Bronchus fibroblast of lung (primary cell): ENCODE data around the gene KCNJ13. TPM values are rescaled to one million over a fixed set of nuclear protein-coding genes. Genes with fewer than 3 reads are reported as not detected.

Experiments used
- total RNA-seq: library from RNA; depleted of rRNA; stranded (reverse); fragments of >200 nt; gene quantifications from 2 replicates; pipeline ENCODE4 v1.2.3, GENCODE V29; 2015

KCNJ13 gene
- total RNA-seq: not detected in 2 replicates

GRCh38 chr2:232776435-232776834 is at the start of gene KCNJ13:
Gene KCNJ13 (minus strand): TSS chr2:232776565. CDS start chr2:232771362, 5,203 bp downstream.

Other genes with a start within 250 kb of the KCNJ13 start
- not detected in 2 replicates for gene CHRNG, start 236.9 kb downstream of the KCNJ13 start, total RNA-seq
- 2.1 and 3.2 TPM in 2 replicates for gene TIGD1, start 226.0 kb downstream of the KCNJ13 start, total RNA-seq
- gene EIF4E2, start 225.9 kb downstream of the KCNJ13 start, total RNA-seq: 84.4 and 85.9 TPM in 2 replicates
- gene EFHD1, start 143.0 kb downstream of the KCNJ13 start, total RNA-seq: 0.45 TPM in 1 of 2 replicates, not detected in the other
- 21.3 and 26.9 TPM in 2 replicates for gene GIGYF2, start 79.2 kb downstream of the KCNJ13 start, total RNA-seq
- gene SNORC, start 93.7 kb upstream of the KCNJ13 start, total RNA-seq: 1.5 and 9.9 TPM in 2 replicates
- gene NGEF, start 236.7 kb upstream of the KCNJ13 start, total RNA-seq: 1.9 and 2.2 TPM in 2 replicates